Measurements from ENCODE around the gene WDR77.
A peak's percentile ranks its signal among the peaks of the same experiment; 100 is the strongest.

WDR77 gene

DNA sequence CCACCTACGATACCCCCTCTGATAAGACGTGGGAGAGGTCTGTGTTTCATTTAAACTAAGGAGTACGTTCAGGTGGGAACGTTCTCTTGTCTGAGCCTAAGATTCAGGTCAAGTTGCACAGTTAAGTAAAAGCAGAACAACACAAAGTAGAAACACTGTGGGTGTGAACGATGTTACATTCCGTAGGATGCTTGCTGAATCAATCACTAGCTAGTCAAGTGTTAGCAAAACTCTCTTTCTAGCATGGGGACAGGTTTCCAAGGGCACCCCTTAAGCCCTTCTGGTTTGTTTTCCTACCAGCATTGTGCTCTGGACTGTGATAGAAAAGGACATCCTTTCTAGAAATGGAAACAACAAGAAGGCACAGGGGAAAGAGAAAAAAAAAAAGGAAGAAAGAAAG is 38.1 kb upstream of the WDR77 start:
- TF ChIP-seq, protein P1, sequence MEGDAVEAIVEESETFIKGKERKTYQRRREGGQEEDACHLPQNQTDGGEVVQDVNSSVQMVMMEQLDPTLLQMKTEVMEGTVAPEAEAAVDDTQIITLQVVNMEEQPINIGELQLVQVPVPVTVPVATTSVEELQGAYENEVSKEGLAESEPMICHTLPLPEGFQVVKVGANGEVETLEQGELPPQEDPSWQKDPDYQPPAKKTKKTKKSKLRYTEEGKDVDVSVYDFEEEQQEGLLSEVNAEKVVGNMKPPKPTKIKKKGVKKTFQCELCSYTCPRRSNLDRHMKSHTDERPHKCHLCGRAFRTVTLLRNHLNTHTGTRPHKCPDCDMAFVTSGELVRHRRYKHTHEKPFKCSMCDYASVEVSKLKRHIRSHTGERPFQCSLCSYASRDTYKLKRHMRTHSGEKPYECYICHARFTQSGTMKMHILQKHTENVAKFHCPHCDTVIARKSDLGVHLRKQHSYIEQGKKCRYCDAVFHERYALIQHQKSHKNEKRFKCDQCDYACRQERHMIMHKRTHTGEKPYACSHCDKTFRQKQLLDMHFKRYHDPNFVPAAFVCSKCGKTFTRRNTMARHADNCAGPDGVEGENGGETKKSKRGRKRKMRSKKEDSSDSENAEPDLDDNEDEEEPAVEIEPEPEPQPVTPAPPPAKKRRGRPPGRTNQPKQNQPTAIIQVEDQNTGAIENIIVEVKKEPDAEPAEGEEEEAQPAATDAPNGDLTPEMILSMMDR (conservative IDR thresholded peaks at IDR 0.05; ENCODE audit: low read length), result no peak
- no peak overlapping the region for H3K4me3 ChIP-seq (ENCODE audit: low read length)
- DNase-seq (ENCODE audit: low read depth), result no peak

DNA sequence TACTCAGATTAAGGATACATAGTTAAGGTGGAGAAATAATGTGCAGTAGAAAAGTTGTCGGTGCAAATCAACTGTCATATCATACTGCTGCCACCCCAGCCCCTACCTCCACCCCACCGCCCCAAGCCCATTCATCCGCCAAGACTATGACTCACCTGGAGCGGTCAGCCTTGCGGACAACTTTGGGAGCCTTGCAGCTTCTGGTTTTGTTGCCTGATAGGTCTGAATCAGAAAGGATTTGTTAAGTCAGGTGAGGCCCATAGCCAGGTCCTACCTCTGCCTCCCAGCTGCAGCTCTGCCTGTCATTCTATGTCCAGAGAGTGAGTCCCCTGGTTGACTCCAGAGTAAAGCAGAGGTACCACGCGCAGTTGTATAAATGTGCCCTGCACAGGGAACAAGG is 37.4 kb upstream of the WDR77 start:
- DNase-seq (ENCODE audit: low read depth), result no peak
- no peak overlapping the region for H3K4me3 ChIP-seq (ENCODE audit: low read length)
- TF ChIP-seq, protein P1 (conservative IDR thresholded peaks at IDR 0.05; ENCODE audit: low read length), result no peak

DNA sequence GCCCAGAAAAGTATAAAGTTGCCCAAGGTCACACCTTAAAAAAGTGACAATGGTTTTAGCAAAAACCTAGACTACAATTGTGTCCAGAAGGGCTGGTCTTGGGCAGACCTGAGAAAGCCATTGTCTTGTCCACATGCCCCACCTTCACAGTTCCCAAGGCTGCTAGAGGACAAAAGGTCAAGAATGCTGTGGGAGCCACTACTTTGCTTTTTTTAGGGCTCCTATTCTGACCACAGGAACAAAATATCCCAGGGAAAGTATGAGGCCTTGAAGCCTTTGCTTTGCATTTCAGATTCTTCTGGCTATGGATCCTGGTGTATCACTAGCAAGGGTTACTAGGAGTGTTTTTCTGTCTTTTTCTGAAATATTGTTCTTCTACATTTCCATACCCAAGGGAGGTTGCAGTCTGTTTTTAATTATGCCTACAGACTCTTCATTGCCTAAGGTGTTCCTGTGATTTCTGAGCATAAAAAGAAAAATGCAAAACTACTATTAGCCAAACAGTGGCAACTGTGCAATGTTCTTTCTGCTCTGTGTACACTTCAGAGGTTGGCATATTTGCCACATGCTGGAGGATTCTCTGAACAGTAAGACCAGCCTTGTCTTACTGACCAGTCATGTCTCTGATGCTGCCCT is 35.5 kb upstream of the WDR77 start:
- peak; percentile 33 for DNase-seq (ENCODE audit: low read depth)
- TF ChIP-seq, protein P1 (conservative IDR thresholded peaks at IDR 0.05; ENCODE audit: low read length), result no peak
- H3K4me3 ChIP-seq (ENCODE audit: low read length), result no peak overlapping the region

DNA sequence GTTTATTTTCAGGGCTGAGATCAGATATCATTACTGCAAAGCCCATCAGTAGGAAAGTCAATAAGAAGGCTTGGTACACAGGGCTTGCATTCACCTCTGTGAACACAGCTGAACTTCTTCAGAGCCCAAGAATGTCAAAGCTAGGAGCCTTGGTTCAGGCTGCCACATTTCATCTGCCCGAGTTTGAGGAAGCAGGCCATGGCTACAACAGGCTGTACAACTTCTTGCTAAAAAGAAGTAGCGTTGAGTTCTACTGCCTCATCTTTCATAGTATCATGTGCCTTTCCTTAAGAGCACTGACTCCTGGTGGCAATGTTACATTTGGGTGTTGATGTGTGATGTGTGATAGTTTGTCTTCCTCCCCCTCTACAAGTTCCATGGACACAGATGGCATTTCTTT is 34.8 kb upstream of the WDR77 start:
- H3K4me3 ChIP-seq (ENCODE audit: low read length), result no peak overlapping the region
- DNase-seq (ENCODE audit: low read depth), result no peak
- TF ChIP-seq, protein P1 (conservative IDR thresholded peaks at IDR 0.05; ENCODE audit: low read length), result no peak

DNA sequence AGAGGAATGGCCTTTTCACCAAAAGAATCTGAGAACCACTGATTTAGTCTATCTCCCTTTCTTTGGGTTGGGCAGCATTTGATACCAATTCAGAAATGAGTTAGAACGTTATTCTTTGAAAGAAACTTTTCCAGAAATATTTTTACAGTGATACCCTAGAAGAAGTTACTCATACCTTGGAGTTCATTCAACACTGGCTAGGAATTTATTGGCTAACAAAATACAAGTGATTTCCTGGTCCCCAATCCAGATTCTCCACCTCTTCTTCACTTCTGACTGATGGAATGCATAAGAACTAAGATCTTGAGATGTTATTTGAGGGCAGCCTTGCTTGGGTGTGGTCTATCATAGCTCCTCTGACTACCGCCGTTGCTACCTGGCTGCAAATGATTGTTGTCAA is 34.1 kb upstream of the WDR77 start:
- H3K4me3 ChIP-seq (ENCODE audit: low read length), result no peak overlapping the region
- DNase-seq (ENCODE audit: low read depth), result peak; percentile 50
- TF ChIP-seq, protein P1 (conservative IDR thresholded peaks at IDR 0.05; ENCODE audit: low read length), result no peak

DNA sequence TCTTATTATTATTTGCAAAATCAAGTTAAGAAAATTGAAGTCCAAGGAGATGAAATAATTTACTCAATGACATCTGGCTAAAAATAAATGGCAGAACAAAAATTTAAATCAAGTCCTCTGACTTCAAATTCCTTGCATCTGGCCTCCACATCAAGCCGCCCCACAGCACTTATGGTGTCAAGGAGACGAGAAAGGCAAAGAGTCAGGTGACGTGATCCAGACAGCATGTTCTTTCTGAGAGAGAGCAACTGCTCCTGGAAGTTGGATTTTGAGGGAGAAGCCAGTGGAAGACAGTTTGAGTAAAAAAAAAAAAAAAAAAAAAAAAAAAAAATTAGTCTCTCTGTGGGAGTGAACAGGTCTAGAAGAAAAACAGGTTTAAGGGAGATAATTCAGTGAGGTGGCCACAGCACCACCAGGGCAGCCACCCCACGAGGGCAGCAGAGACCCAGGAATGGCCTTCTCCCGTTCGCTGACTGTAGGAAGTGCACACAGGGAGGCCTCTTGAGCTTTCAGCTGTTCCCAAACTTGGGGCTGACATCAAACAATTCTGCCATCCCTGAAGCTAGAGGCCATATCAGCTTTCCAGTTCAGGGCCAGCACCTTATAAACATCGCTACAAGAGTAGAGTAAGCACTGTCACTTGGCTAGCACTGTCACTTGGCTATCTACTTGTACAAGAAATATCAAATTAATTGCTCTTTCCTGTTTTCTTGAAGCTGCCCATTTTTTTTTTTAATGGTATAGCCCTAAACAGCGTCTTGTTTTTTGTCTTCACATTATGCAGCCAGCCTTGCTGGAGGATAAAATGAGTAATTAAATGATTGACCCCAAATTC is 32.5 kb upstream of the WDR77 start:
- H3K4me3 ChIP-seq (ENCODE audit: low read length), result no peak overlapping the region
- TF ChIP-seq, protein P1 (conservative IDR thresholded peaks at IDR 0.05; ENCODE audit: low read length), result peak; percentile 90
- DNase-seq (ENCODE audit: low read depth), result peak; percentile 66

DNA sequence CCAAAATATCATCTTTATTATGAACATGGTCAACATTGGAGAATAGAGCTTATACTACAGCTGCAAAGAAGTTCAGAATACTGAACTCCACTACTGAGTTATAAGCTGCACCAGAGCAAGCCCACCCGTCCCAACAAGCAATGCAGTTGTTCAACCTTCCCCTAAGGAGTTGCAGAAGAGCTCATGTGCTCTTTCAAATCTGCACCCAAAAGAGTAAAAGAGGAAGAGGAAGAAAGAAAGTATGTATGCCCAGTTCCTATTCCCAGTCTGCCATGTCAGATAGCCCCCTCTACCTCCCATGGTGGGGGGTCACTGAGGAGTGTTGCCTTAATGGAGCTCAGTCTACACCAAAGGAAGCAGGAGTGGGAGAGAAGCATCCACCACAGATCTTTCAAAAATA is 31.6 kb upstream of the WDR77 start:
- no peak overlapping the region for H3K4me3 ChIP-seq (ENCODE audit: low read length)
- TF ChIP-seq, protein P1 (conservative IDR thresholded peaks at IDR 0.05; ENCODE audit: low read length), result no peak
- DNase-seq (ENCODE audit: low read depth), result no peak

Measured in AG10803 (cell line).